Ramos (cell line): ENCODE data around the gene RASGRP3.
"Not testable (repeated sequence)": the region's sequence is repeated elsewhere in the genome, so short reads cannot be mapped to it uniquely, and the experiment has no call there.

Source experiments
- in situ Hi-C: fragments of 300-500 bp; cut with MboI; formaldehyde crosslinking; loops from one replicate; pipeline ENCODE4 v1.14.3; 2022; ENCODE audit warnings: low sequenced_read_pairs; ENCODE audit not compliant: unreplicated experiment

Gene RASGRP3

DNA sequence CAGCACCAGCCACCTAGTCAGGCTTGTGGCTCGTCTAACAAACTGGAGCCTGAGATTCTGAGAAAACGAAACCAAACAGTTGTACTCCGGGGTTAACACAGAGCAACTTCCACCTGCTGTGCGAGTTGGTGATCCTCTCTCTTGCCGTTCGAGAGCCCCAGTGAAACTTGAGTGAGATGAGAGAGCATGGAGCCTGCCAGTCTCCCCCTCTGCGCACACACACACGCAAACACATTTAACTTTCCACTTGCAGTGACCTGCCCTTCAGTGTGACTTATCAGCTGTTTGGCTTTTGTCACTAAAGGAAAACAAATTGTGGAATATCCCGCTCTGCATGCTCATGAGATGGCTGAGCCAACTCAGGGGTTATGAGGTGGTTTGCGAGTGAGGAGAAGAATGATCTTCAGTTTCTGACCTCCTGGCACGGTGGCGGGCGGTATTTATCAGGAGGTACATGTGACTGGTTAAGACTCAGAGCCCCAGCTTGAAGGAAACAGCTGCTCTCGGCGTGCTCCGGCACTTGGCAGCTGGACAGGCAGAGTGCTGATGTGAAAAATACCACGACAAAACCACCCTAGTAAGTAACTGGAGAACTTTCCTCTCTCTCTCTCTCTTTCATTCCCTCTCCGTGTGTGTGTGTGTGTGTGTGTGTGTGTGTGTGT is at the start of gene RASGRP3:
TSS of gene RASGRP3 (plus strand) at position 519 of the 662 bp plus-strand sequence. CDS start 38,488 bp downstream, outside the sequence.
- in situ Hi-C loops: loop anchor here (5.0 to 25.0 kb wide), 3 partner anchors 56 to 389 kb away; no protein-coding TSS in a partner anchor

DNA sequence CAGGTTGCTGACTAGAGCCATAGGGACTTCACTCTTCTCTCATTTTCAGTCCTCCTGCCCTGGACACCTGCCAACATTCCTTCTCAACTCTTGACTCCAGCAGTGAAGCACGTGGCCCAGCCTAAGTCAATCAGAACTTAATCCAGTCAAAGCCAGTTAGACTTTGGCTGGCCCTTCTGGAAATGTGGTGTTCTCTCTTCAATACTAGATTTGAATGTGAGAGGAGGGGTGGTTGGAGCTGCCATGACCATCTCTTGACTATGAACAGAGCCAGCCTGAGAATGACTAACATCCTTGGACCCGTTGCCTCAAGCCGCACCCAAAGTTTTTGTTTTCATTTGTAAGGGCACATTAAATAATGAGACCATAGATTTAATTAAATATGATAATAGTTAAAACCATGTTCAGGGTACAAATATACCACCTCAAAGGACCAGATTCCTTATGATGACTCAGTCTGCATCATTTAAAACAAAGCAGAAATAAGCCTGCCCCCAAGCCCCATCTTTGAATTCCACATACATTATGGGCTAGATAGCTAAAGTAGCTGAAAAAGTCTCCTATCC is 49.7 kb upstream of the RASGRP3 start:
- in situ Hi-C loops: no loop called here

DNA sequence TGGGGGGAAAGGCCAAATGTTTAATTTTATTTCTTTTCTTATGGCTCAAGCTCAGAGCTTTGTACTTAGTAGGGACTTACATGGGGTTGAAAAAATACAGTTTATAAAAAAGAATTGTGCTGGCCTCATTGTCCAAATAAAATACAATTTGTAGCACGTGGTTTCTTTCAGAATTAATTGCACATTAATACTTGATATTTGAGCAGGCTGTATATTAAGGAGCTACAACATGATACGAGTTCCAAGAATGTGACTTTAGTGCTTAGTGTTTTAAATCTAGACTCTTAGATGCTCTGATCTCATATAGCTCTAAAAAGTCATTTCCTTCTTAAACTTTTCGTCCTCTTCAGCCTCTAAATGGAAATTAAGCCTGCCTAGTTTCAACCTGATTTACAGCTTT is 46.4 kb upstream of the RASGRP3 start:
- in situ Hi-C loops: no loop called here

DNA sequence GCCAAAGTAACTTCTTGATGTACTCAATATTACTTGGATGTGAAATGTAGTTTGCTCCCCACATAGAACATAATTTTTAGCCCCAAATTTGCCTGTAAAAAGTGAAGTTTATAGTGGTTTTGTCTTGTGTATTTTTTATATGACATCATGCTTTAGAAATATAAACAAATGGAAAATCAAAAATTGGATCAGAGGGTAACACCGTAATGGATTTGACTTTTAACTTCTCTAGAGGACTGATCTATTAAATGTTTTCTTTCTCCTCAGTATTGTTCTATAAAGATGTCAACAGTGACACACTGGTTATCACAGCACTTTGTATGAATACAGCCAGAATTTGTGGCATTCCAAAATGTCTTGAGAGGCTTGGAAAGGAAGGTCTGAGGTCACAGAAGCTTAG is 45.6 kb upstream of the RASGRP3 start:
- in situ Hi-C loops: no loop called here

DNA sequence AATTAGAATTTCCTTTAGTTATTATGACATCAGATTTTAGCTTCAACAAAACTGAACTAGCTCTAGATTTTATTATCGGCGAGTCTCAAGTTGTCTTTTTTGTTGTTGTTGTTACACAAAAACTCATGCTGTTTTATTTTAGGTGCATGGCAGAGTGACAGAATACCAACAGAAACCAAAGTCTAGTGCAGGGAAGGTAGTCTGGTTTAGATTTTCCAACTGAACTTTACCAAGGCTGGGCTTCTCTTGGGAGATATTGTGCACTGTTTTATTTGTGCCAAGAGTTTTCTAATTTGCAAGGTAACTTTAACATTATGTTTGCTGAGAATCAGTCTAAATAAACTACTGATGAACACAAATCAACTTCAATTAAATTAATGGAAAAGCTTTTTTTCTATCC is 43.6 kb upstream of the RASGRP3 start:
- in situ Hi-C loops: no loop called here

DNA sequence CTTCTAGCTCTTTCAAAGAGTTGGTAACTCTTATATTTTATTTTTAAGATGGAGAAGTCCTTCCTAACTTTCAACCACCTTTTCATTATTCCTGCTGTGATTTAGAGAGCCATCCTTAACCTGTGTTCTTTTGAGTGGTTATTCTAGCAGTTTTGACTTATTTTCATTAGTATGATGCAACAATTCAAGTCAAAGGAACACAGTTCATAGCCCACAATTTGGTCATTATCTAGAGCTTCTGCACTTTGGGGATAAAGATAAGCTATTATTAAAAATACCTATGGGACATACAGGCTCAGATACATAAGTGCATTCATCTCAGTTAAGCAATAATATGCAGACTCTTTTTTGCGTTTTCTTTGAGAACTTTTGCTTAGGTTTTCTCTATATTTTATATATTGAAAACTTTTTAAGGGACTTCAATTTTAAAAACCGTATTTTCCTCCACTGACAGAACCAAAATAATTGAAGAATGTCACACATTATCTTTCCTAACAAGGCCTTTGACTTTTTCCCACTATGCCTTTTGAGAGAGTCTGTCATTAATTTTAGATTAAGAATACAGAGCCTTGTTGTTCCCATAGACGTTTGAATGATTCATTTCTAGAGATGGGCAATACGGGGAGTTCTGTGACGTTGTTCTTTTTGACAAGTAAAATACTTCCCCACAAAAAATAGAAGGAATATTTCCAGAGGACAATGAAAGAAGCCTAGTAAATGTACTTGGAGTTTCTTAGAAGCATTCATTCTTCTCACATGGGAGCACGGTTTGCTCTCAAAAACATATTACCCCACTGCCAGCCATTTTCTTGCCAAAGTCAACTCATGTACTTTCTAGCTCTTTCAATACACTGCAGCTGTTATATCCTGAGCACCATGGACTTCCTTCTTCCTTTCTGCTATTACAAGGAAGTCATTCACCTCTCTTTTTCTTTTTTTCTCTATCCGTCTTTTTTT is 42.9 kb upstream of the RASGRP3 start:
- in situ Hi-C loops: no loop called here

DNA sequence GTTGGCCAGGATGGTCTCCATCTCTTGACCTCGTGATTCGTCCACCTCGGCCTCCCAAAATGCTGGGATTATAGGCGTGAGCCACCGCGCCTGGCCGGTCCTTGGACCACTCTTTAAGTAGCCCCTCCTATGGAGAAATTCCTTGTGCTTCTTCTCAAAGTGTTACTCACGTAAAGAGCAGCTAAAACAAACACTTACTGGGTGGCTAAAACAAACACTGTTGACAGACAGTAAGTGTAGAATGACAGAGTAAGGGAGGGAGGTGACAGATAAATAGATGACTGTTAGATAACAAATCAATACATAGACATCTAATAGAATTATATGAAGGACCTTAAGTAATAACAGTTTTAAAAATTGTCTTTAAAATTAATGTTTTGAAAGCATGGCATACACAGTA is 40.9 kb upstream of the RASGRP3 start:
- in situ Hi-C loops: no loop called here

DNA sequence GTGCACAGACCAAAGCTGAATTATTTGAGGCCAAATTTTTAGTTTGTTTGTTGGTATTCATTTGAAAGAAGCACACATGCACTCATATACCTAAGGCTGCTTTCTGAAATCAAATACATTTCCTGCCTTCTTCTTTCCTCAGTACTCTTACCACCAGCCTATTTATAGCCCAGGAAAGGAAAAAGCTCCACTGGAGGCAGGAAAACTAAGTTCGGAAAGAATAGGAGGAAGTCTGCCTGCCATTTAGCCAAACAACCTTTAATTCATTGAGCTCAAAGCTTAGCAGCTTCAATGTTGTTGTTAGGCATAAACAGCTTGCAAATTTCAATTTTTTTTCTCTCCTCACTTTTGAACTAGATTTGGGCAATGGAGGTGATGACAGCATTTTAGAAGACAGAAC is 40.4 kb upstream of the RASGRP3 start:
- in situ Hi-C loops: no loop called here

- in situ Hi-C loops: no loop called here
These were observed 39.2 kb upstream of the RASGRP3 start for GRCh38 chr2:33437297-33437696.

DNA sequence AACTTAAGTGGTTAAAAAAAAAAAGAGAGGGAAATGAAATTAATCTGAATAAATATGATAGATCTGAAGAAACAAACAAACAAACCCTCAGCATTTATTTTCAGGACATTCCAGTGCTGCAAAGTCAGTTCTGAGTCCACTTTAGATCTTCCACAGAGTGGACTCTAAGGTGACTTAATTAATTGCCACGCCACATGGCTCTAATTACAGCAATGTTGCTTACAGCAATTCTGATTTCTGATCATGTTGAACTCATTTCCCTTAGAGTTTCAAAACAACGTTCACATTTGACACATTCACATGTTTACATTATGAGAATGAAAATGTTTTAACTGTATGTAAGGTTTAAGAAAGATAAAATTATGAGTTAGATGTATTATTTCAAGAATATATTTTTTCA is 38.6 kb upstream of the RASGRP3 start:
- in situ Hi-C loops: no loop called here

- in situ Hi-C loops: no loop called here
These were observed 35.1 kb upstream of the RASGRP3 start for GRCh38 chr2:33441235-33441810.

GRCh38 chr2:33442052-33442451 is 34.4 kb upstream of the RASGRP3 start:
- in situ Hi-C loops: not testable (repeated sequence)

DNA sequence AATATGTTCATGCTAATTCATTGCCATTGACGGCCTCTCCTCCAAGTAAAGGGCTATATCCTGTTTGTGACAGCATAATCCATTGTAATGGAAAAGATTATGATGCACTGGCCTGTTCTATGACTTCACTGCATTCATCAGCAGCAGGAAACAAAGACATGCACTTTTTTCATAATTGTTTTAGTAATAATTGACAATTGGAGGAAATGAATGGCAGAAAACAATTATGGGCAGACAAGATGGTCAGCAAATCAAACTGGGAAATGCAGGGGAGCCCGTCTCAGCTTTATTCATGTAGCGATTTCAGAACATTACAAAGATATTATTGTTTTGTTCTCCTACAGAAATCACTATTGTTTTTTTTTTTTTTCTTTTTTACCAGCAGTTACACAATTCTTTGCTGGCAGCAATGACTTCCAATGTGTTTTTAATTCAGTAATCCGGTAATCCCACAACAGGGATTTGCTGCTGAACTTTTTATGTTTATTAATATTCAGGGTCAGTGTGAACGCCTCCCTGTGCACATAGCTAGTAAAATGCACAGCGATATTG is 33.8 kb upstream of the RASGRP3 start:
- in situ Hi-C loops: no loop called here

GRCh38 chr2:33443274-33443829 is 33.1 kb upstream of the RASGRP3 start:
- in situ Hi-C loops: no loop called here

- in situ Hi-C loops: no loop called here
These were observed 31.5 kb upstream of the RASGRP3 start for GRCh38 chr2:33444967-33445366.

DNA sequence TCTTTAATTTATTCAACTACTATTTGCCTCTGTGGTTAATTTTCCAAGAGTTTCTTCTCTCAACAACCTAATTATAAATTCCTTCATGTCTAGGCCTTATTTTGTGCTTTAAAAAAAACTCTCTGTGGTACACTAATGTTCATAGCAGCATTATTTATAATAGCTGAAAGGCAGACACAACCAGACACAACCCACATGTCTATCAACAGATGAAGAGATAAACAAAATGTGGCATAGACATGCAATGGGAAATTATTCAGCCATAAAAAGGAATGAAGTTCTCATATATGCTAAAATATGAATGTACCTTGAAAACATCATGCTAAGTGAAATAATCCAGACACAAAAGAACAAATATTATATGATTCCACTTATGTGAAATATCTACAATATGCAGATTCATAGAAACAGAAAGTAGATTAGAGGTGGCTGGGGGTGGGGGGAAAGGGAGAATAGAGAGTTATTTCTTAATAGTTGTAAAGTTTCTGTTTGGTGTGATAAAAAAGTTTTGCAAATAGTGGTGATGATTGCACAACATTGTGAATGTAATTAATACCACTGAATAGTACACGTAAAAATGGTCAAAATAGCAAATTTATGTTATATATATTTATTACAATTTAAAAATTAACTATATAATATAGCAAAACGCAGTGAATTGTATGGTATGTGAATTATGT is 28.1 kb upstream of the RASGRP3 start:
- in situ Hi-C loops: no loop called here

DNA sequence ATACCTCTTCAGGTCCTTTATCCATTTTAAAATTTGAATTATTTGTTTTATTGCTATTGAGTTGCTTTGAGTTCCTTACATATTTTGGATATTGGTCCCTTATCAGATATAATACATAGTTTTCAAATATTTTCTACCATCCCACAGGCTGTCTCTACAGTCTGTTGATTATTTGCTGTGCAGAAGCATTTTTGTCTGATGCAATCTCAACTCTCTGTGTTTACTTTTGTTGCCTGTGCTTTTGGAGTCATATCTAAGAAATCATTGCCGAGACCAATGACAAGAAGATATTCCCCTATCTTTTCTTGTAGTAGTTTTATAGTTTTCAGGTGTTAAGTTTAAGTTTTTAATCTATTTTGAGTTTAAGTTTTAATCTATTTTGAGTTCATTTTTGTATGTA is 25.2 kb upstream of the RASGRP3 start:
- in situ Hi-C loops: no loop called here

GRCh38 chr2:33451825-33452224 is 24.6 kb upstream of the RASGRP3 start:
- in situ Hi-C loops: no loop called here

DNA sequence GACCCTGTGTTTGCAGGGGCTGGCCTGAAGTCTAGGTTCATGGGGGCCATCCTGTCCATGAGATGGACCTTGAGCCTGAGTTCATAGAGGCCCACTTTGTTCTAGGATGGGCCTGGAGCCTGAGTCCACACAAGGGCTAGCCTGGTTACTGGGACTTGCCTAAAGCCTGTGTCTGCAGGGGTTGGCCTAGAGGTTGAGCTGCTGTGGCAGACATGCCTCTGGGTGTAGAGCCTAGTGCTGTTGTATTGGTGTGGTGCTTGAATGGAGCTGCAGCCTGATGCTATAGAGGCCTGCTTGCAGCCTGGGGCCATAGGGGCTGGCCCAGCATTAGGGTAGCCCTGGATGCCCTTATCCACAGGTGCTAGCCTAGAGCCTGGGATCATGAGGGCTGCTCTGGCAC is 23.9 kb upstream of the RASGRP3 start:
- in situ Hi-C loops: no loop called here
